MM.1S (cell line): ENCODE results near the gene U2AF1L4.

Experiments used
- EZH2 ChIP-seq: fragments of 300-600 bp; sonication (generic); optimal IDR thresholded peaks from 2 replicates; pipeline ENCODE3; 2017; ENCODE audit warnings: low read depth, mild to moderate bottlenecking, antibody characterized with exemption, low read length, mixed read lengths
- TF ChIP-seq, protein P1 (sequence below): fragments of 300-600 bp; sonication (generic); IDR thresholded peaks from 2 replicates; pipeline ENCODE4 v1.5.1; 2016; ENCODE audit warnings: antibody characterized with exemption, low read length, mixed read lengths

DNA sequence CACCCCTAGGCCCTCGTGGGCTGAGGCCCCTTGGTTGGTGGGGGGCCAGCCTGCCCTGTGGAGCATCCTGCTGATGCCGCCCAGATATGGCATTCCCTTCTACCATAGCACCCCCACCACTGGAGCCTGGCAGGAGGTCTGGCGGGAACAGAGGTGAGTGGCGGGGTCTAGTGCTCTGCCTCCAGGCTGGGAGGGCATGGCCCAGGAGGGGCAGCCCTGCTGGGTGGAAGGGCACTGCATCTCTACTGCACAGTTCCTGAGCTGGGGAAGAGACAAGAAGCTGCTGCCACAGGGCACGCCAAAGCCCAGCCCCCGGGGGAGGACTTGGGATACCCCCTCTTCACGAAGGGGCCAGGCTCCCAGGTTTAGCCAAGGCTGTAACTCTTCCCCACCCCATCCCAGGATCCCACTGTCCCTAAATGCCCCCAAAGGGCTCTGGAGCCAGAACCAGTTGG lies 29.8 kb downstream of the U2AF1L4 start:
- TF ChIP-seq, protein P1, sequence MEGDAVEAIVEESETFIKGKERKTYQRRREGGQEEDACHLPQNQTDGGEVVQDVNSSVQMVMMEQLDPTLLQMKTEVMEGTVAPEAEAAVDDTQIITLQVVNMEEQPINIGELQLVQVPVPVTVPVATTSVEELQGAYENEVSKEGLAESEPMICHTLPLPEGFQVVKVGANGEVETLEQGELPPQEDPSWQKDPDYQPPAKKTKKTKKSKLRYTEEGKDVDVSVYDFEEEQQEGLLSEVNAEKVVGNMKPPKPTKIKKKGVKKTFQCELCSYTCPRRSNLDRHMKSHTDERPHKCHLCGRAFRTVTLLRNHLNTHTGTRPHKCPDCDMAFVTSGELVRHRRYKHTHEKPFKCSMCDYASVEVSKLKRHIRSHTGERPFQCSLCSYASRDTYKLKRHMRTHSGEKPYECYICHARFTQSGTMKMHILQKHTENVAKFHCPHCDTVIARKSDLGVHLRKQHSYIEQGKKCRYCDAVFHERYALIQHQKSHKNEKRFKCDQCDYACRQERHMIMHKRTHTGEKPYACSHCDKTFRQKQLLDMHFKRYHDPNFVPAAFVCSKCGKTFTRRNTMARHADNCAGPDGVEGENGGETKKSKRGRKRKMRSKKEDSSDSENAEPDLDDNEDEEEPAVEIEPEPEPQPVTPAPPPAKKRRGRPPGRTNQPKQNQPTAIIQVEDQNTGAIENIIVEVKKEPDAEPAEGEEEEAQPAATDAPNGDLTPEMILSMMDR: no peak
- no peak for TF ChIP-seq EZH2
